Astrocyte of the spinal cord (primary cell): ENCODE data around the gene C10orf62.
A peak's percentile ranks its signal among the peaks of the same experiment; 100 is the strongest.
"Not testable (repeated sequence)": the region's sequence is repeated elsewhere in the genome, so short reads cannot be mapped to it uniquely, and the experiment has no call there.

Experiments
- DNase-seq: peaks from one replicate; pipeline ENCODE4 v3.0.0; 2011; ENCODE audit warnings: low read depth, low spot score
- H3K4me3 ChIP-seq: 2 replicates; pipeline ENCODE4 v1.5.1; 2011; ENCODE audit warnings: low read depth, mild to moderate bottlenecking, low read length, moderate library complexity
- CTCF ChIP-seq: IDR thresholded peaks from 2 replicates; pipeline ENCODE4 v1.5.1; 2012; ENCODE audit warnings: low read depth, mild to moderate bottlenecking, low read length, inconsistent platforms
- in situ Hi-C: cut with HindIII; loops from 2 replicates; pipeline ENCODE4 v1.10.0; 2017; ENCODE audit warnings: low sequenced_read_pairs

C10orf62 gene

GRCh38 chr10:97629289-97629688 lies 39.8 kb downstream of the C10orf62 start:
- TF ChIP-seq CTCF = no peak
- H3K4me3 ChIP-seq = no peak overlapping the region

GRCh38 chr10:97631098-97631497 lies 41.6 kb downstream of the C10orf62 start:
- in situ Hi-C loops = no loop called here
- TF ChIP-seq CTCF = no peak
- no peak overlapping the region for H3K4me3 ChIP-seq
- no peak for DNase-seq

More at GRCh38 chr10:97629289-97629688, 39.8 kb downstream of the C10orf62 start:
- DNase-seq = no peak
- in situ Hi-C loops = no loop called here

- TF ChIP-seq CTCF = no peak
- in situ Hi-C loops = no loop called here
- peak within 1 kb of the TSS; percentile 80 for H3K4me3 ChIP-seq
- DNase-seq = peak; percentile 88
Measured at GRCh38 chr10:97632949-97633884, 43.7 kb downstream of the C10orf62 start, which contains the start of gene MORN4. Gene MORN4 (minus strand): TSS chr10:97633500. CDS start chr10:97619653, 13,847 bp downstream.

GRCh38 chr10:97633921-97634320 lies 44.4 kb downstream of the C10orf62 start:
- no peak for DNase-seq
- no peak overlapping the region for H3K4me3 ChIP-seq
- TF ChIP-seq CTCF = peak; percentile 5
- in situ Hi-C loops = no loop called here

GRCh38 chr10:97635577-97635976 lies 46.1 kb downstream of the C10orf62 start:
- no peak for TF ChIP-seq CTCF
- H3K4me3 ChIP-seq = no peak overlapping the region
- no peak for DNase-seq
- in situ Hi-C loops = no loop called here

- in situ Hi-C loops, DNase-seq, H3K4me3 ChIP-seq: not testable (repeated sequence)
Measured at GRCh38 chr10:97639090-97639489, 49.6 kb downstream of the C10orf62 start.
